HL-60 (cell line): ENCODE measurements around the gene MEF2A.

ENCODE experiments used
- DNase-seq, 2 experiments: peaks; one replicate each; pipeline ENCODE4 v3.0.0-alpha.2; 2010 to 2020; ENCODE audit warnings: low read depth in 1 of 2, low spot score in 1 of 2
- H3K27ac ChIP-seq: fragments of 250-450 bp; sonication (Bioruptor Pico); replicated peaks from 2 replicates; pipeline ENCODE4 v1.5.1; 2020; ENCODE audit warnings: mild to moderate bottlenecking, moderate library complexity
- H3K27me3 ChIP-seq: fragments of 250-450 bp; sonication (Bioruptor Pico); 2 replicates; pipeline ENCODE4 v1.5.1; 2021; ENCODE audit warnings: mild to moderate bottlenecking, moderate library complexity; ENCODE audit not compliant: insufficient read depth, poor library complexity, severe bottlenecking
- H3K4me3 ChIP-seq: replicated peaks from 2 replicates; pipeline ENCODE4 v1.5.1; 2011; ENCODE audit warnings: mild to moderate bottlenecking, control low read depth, low read length; ENCODE audit not compliant: insufficient read depth
- GABPA ChIP-seq: IDR thresholded peaks from 2 replicates; pipeline ENCODE4 v1.6.1; 2012; ENCODE audit warnings: low read depth
- POLR2AphosphoS5 ChIP-seq: IDR thresholded peaks from 2 replicates; pipeline ENCODE4 v1.6.1; 2012; ENCODE audit warnings: low read depth
- REST ChIP-seq: IDR thresholded peaks from 2 replicates; pipeline ENCODE4 v1.6.1; 2012; ENCODE audit warnings: low read depth; ENCODE audit not compliant: insufficient replicate concordance
- SPI1 ChIP-seq: IDR thresholded peaks from 2 replicates; pipeline ENCODE4 v1.6.1; 2012; ENCODE audit warnings: low read depth, mild to moderate bottlenecking, borderline replicate concordance
- TF ChIP-seq, protein P1 (sequence below): IDR thresholded peaks from one replicate; pipeline ENCODE4 v1.5.1; 2011; ENCODE audit warnings: low read length, control low read depth, inconsistent platforms; ENCODE audit not compliant: insufficient read depth

The MEF2A gene

DNA sequence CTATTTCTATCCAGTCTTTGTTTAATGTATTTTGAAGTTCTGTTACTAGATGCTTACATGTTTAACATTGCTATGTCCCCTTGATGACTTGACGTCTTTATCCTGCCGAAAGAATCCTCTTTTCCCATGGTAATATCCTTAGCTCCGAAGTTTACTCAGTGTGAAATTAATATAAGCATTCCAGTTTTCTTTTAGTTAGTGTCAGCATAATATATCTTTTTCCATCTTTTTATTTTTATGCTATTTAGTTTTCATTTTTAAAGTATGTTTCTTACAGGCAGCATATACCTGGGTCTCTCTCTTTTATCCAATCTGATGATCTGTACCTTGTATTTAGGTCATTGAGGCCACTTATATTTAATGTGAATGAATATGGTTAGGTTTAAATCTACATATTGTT lies 39.1 kb upstream of the MEF2A start:
- H3K4me3 ChIP-seq: no peak overlapping the region
- H3K27ac ChIP-seq: no peak overlapping the region
- H3K27me3 ChIP-seq: no peaks in the 10 kb centered on the region
- DNase-seq: no peak
- TF ChIP-seq REST: no peak
- TF ChIP-seq GABPA: no peak
- TF ChIP-seq POLR2AphosphoS5: no peak

- H3K27me3 ChIP-seq: no peaks in the 10 kb centered on the region
- no peak overlapping the region for H3K4me3 ChIP-seq
- TF ChIP-seq, protein P1, sequence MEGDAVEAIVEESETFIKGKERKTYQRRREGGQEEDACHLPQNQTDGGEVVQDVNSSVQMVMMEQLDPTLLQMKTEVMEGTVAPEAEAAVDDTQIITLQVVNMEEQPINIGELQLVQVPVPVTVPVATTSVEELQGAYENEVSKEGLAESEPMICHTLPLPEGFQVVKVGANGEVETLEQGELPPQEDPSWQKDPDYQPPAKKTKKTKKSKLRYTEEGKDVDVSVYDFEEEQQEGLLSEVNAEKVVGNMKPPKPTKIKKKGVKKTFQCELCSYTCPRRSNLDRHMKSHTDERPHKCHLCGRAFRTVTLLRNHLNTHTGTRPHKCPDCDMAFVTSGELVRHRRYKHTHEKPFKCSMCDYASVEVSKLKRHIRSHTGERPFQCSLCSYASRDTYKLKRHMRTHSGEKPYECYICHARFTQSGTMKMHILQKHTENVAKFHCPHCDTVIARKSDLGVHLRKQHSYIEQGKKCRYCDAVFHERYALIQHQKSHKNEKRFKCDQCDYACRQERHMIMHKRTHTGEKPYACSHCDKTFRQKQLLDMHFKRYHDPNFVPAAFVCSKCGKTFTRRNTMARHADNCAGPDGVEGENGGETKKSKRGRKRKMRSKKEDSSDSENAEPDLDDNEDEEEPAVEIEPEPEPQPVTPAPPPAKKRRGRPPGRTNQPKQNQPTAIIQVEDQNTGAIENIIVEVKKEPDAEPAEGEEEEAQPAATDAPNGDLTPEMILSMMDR: no peak
- TF ChIP-seq GABPA (no peak), SPI1 (no peak), POLR2AphosphoS5 (no peak), REST (no peak)
- H3K27ac ChIP-seq: no peak overlapping the region
- DNase-seq: no peak
Observed at GRCh38 chr15:99536422-99537040, 29.3 kb upstream of the MEF2A start.

DNA sequence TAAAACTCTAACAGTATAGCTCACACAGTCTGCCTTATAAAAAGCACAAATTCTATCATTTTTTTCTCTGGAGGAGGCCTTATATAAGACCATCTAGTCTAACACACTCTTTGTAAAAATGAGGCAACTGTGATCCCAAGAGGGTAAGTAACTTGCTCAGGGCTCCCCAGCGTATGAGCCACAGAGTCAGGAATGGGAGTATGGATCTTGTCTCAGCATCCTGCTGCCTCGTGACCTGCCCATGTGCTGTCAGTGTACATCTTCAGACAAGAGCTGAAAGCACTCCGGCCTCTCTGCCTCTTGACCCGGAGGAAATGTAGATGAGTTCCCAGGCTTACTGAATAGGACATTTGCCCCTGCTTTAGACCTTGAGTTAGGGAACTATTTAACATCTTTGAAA lies 28.4 kb upstream of the MEF2A start:
- no peak overlapping the region for H3K4me3 ChIP-seq
- DNase-seq: no peak
- TF ChIP-seq, protein P1: no peak
- TF ChIP-seq REST (no peak), GABPA (no peak), SPI1 (no peak), POLR2AphosphoS5 (no peak)
- H3K27me3 ChIP-seq: no peaks in the 10 kb centered on the region
- H3K27ac ChIP-seq: no peak overlapping the region

DNA sequence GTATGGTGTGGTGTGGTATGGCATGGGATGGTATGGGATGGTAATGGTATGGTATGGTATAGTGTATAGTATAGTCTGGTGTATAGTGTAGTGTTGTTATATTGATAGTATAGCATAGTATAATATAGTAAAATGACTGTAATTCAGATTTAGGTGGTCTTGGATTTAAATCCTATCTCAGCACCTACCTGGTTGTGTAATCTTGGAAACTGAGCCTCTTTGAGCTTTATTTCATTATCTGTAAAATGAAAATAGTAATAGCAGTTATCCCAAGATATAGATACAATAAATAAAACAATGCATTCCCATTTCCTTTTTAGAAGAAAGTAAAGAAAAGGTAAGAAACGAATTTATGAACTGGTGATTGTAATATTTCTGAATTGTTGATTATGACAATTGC lies 27.5 kb upstream of the MEF2A start:
- TF ChIP-seq POLR2AphosphoS5 (no peak), GABPA (no peak), SPI1 (no peak)
- TF ChIP-seq, protein P1: no peak
- no peak for DNase-seq
- H3K27me3 ChIP-seq: no peaks in the 10 kb centered on the region
- no peak overlapping the region for H3K27ac ChIP-seq
- no peak overlapping the region for H3K4me3 ChIP-seq
